KMS-11 (cell line): Measurements from ENCODE around the gene ZNF318.

ENCODE experiments used
- H2AFZ ChIP-seq: fragments of 200-600 bp; sonication (generic); 2 replicates; pipeline ENCODE4 v1.6.1; 2016; ENCODE audit warnings: antibody characterized with exemption, mixed run types, low read depth
- H3K27ac ChIP-seq: fragments of 200-600 bp; sonication (generic); 2 replicates; pipeline ENCODE4 v1.6.1; 2016; ENCODE audit warnings: mild to moderate bottlenecking, mixed run types
- H3K27me3 ChIP-seq: fragments of 200-600 bp; sonication (generic); 2 replicates; pipeline ENCODE4 v1.6.1; 2017; ENCODE audit warnings: mild to moderate bottlenecking, low read depth, mixed run types, moderate library complexity; ENCODE audit not compliant: insufficient read depth
- H3K36me3 ChIP-seq: fragments of 200-600 bp; sonication (generic); 2 replicates; pipeline ENCODE4 v1.6.1; 2017; ENCODE audit warnings: mild to moderate bottlenecking, mixed run types; ENCODE audit not compliant: insufficient read depth
- H3K4me1 ChIP-seq: fragments of 200-600 bp; sonication (generic); 2 replicates; pipeline ENCODE4 v1.6.1; 2016; ENCODE audit warnings: mild to moderate bottlenecking, low read depth, mixed run types; ENCODE audit not compliant: poor library complexity, severe bottlenecking
- H3K4me2 ChIP-seq: fragments of 200-600 bp; sonication (generic); 2 replicates; pipeline ENCODE4 v1.7.0; 2016; ENCODE audit warnings: mild to moderate bottlenecking, mixed run types
- H3K4me3 ChIP-seq: fragments of 200-600 bp; sonication (generic); IDR thresholded peaks from 2 replicates; pipeline ENCODE4 v1.6.1; 2017; ENCODE audit warnings: low read depth, low read length, mixed read lengths; ENCODE audit not compliant: insufficient read depth
- H3K79me2 ChIP-seq: fragments of 200-600 bp; sonication (generic); 2 replicates; pipeline ENCODE4 v1.6.1; 2016; ENCODE audit warnings: low read depth, mixed run types; ENCODE audit not compliant: insufficient read depth
- H3K9ac ChIP-seq: fragments of 200-600 bp; sonication (generic); 2 replicates; pipeline ENCODE4 v1.6.1; 2016; ENCODE audit warnings: mild to moderate bottlenecking, mixed run types
- H4K20me1 ChIP-seq: fragments of 200-600 bp; sonication (generic); 2 replicates; pipeline ENCODE4 v1.6.1; 2016; ENCODE audit warnings: mild to moderate bottlenecking, mixed run types; ENCODE audit not compliant: insufficient read depth
- TF ChIP-seq, protein P1 (sequence below): fragments of 200-600 bp; sonication (generic); conservative IDR thresholded peaks from 2 replicates; pipeline ENCODE4 v1.6.1; 2017; ENCODE audit warnings: low read depth, mild to moderate bottlenecking, antibody characterized with exemption, low read length, moderate library complexity, mixed read lengths

Gene ZNF318

DNA sequence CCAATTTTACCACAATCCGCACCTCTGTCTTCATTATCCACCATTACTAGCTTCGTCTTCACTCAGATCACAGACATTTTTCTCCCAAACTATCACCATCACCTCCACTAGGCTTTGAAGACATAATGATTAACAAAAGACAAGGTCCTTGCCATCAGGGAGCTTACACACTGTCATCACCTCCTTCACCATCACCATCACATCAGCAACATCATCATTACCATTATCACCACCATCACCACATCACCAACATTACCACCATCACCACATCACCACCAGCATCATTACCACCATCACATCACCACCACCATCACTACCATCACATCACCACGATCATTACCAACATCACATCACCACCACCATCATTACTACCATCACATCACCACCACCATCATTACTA lies 75.7 kb downstream of the ZNF318 start:
- H3K27ac ChIP-seq, result no peak overlapping the region
- no peaks in the 10 kb centered on the region for H3K4me1 ChIP-seq
- no peaks in the 10 kb centered on the region for H4K20me1 ChIP-seq
- TF ChIP-seq, protein P1, sequence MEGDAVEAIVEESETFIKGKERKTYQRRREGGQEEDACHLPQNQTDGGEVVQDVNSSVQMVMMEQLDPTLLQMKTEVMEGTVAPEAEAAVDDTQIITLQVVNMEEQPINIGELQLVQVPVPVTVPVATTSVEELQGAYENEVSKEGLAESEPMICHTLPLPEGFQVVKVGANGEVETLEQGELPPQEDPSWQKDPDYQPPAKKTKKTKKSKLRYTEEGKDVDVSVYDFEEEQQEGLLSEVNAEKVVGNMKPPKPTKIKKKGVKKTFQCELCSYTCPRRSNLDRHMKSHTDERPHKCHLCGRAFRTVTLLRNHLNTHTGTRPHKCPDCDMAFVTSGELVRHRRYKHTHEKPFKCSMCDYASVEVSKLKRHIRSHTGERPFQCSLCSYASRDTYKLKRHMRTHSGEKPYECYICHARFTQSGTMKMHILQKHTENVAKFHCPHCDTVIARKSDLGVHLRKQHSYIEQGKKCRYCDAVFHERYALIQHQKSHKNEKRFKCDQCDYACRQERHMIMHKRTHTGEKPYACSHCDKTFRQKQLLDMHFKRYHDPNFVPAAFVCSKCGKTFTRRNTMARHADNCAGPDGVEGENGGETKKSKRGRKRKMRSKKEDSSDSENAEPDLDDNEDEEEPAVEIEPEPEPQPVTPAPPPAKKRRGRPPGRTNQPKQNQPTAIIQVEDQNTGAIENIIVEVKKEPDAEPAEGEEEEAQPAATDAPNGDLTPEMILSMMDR, result no peak
- no peak overlapping the region for H3K4me3 ChIP-seq
- H3K27me3 ChIP-seq, result no peaks in the 10 kb centered on the region
- H3K9ac ChIP-seq, result no peak overlapping the region
- H3K4me2 ChIP-seq, result no peak overlapping the region
- H2AFZ ChIP-seq, result no peak overlapping the region
- no peaks in the 10 kb centered on the region for H3K36me3 ChIP-seq
- H3K79me2 ChIP-seq, result no peaks in the 10 kb centered on the region

DNA sequence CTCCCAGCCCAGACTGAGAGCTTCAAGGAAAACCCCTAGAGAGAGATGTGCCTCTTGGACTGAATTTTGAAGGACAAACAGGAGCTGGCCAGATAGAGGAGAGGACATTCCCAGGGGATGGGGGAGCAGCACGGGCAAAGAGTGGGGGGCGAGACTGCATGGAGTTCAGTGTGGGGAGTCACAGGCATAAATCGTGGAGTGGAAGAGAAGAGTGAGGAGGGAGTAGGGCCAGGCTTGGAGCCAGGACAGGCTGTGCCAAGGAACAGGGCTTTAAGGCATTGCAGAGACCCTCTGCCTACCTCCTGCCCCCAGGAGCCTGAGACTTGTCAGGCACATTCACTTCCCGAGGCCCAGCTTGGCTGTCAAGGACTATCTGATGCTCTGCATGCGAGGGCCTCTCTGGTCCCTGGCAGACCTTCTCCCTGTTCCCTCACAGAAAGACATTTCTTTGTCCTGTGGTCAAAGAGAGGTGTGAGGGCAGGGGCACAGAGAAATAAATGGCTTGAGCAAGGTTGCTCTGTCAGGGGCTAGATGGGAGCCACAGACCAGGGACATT lies 76.6 kb downstream of the ZNF318 start:
- no peak overlapping the region for H2AFZ ChIP-seq
- H4K20me1 ChIP-seq, result no peaks in the 10 kb centered on the region
- no peaks in the 10 kb centered on the region for H3K27me3 ChIP-seq
- H3K79me2 ChIP-seq, result no peaks in the 10 kb centered on the region
- TF ChIP-seq, protein P1, result no peak
- H3K4me1 ChIP-seq, result no peaks in the 10 kb centered on the region
- no peaks in the 10 kb centered on the region for H3K36me3 ChIP-seq
- no peak overlapping the region for H3K27ac ChIP-seq
- no peak overlapping the region for H3K4me3 ChIP-seq
- H3K9ac ChIP-seq, result no peak overlapping the region
- H3K4me2 ChIP-seq, result no peak overlapping the region

DNA sequence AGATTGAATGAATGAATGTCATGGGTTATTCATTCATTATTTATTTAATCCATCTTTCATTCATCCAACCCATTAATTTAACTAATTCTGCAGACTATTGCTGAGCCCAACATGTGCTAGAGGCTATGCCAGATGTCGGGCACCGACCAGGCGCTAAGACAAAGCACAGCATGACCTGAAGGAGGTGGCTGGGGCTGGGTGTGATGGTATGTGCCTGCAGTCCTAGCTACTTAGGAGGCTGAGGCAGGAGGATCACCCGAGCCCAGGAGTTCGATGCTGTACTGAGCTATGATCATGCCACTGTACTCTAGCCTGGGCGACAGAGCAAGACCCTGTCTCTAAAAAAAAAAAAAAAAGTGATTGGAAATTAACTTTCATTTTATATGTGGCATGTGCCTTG lies 77.1 kb downstream of the ZNF318 start:
- Histone ChIP-seq H3K9ac (no peak overlapping the region), H3K27me3 (no peaks in the 10 kb centered on the region), H3K79me2 (no peaks in the 10 kb centered on the region), H3K27ac (no peak overlapping the region), H3K4me3 (no peak overlapping the region), H3K4me2 (no peak overlapping the region), H3K4me1 (no peaks in the 10 kb centered on the region), H3K36me3 (no peaks in the 10 kb centered on the region), H2AFZ (no peak overlapping the region), H4K20me1 (no peaks in the 10 kb centered on the region)
- TF ChIP-seq, protein P1, result no peak

DNA sequence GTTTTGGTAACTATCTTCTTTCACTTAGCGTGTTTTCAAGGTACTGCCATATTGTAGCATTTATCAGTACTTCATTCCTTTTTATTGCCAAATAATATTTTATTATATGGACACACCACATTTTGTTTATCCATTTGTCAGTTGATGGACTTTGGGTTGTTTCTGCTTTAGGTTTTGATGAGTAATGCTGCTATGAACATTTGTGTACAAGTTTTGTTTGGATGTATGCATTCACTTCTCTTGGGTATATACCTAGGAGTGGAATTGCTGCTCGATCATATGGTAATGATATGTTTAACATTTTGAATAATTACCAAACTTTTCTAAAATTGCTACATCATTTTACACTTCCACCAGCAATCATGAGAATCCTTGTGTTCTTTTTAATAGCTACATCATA lies 77.7 kb downstream of the ZNF318 start:
- H3K79me2 ChIP-seq, result no peaks in the 10 kb centered on the region
- no peak overlapping the region for H3K27ac ChIP-seq
- H3K4me1 ChIP-seq, result no peaks in the 10 kb centered on the region
- no peaks in the 10 kb centered on the region for H3K36me3 ChIP-seq
- H3K4me3 ChIP-seq, result no peak overlapping the region
- H4K20me1 ChIP-seq, result no peaks in the 10 kb centered on the region
- no peak overlapping the region for H2AFZ ChIP-seq
- TF ChIP-seq, protein P1, result no peak
- no peak overlapping the region for H3K9ac ChIP-seq
- no peak overlapping the region for H3K4me2 ChIP-seq
- no peaks in the 10 kb centered on the region for H3K27me3 ChIP-seq
